Stimulated activated naive CD8-positive, alpha-beta T cell treated with anti-CD3 and anti-CD28 coated beads, Interleukin-15, Interleukin-2, amounts not matched to agents 100 ng/mL and 50 ng/mL, for 24 hours (primary cell): ENCODE results near the gene ZFYVE27.
"Not testable (repeated sequence)": the region's sequence is repeated elsewhere in the genome, so short reads cannot be mapped to it uniquely, and the experiment has no call there.

Source experiments
- H3K27ac Mint-ChIP-seq: one replicate; pipeline ENCODE4 v1.8.0; 2021; ENCODE audit warnings: mild to moderate bottlenecking, mixed read lengths
- H3K27me3 Mint-ChIP-seq: one replicate; pipeline ENCODE4 v1.8.0; 2021; ENCODE audit warnings: mixed read lengths
- H3K36me3 Mint-ChIP-seq: one replicate; pipeline ENCODE4 v1.8.0; 2021; ENCODE audit warnings: low read depth, mixed read lengths
- H3K4me1 Mint-ChIP-seq: one replicate; pipeline ENCODE4 v1.8.0; 2021; ENCODE audit warnings: low read depth, mixed read lengths
- H3K4me3 Mint-ChIP-seq: one replicate; pipeline ENCODE4 v1.8.0; 2021; ENCODE audit warnings: mild to moderate bottlenecking, mixed read lengths
- H3K9me3 Mint-ChIP-seq: one replicate; pipeline ENCODE4 v1.8.0; 2021; ENCODE audit warnings: mixed read lengths

ZFYVE27 gene

GRCh38 chr10:97736902-97737769, at the start of gene ZFYVE27:
ZFYVE27 (plus strand) TSS chr10:97737128; CDS start chr10:97738478, 1,350 bp downstream.
- H3K27me3 Mint-ChIP-seq, result no peaks in the 10 kb centered on the region
- H3K4me3 Mint-ChIP-seq, result peak within 1 kb of the TSS; percentile 97
- peak within 1 kb of the TSS; percentile 98 for H3K27ac Mint-ChIP-seq
- peaks cover 54% of the 10 kb centered on the region for H3K4me1 Mint-ChIP-seq
- peaks cover 41% of the 10 kb centered on the region for H3K36me3 Mint-ChIP-seq
- peaks cover 9% of the 10 kb centered on the region for H3K9me3 Mint-ChIP-seq

- H3K27ac Mint-ChIP-seq, result peak overlapping the region; percentile 67
- H3K4me1 Mint-ChIP-seq, result peaks cover 17% of the 10 kb centered on the region
- H3K27me3 Mint-ChIP-seq, result no peaks in the 10 kb centered on the region
- H3K36me3 Mint-ChIP-seq, result no peaks in the 10 kb centered on the region
- H3K4me3 Mint-ChIP-seq, result peak overlapping the region; percentile 81
- no peaks in the 10 kb centered on the region for H3K9me3 Mint-ChIP-seq
These were observed 48.8 kb upstream of the ZFYVE27 start for GRCh38 chr10:97687785-97688781.

DNA sequence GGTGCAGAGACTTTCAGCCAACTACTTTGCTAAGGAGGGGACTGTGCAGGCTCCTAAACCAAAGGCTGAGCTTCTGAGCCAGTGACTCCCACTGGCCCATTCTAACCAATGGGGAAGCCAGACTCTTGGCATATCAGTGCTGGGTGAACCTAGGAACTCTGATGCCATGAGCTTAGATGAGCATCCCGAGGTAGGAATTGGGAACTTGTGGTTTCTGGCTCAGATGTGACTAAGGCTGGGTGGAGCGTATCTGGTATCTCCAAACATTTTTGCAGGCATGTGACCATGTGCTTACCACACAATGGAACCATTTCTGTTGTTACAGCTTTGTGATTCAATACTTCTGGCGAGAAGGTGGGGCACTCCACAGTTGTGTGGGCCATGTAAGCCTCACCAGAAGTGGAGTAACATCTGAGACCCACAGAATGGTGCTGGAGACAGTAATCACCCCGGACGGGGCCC, 47.3 kb upstream of the ZFYVE27 start:
- Mint-ChIP-seq H3K9me3 (no peaks in the 10 kb centered on the region), H3K4me3 (no peak overlapping the region), H3K27me3 (no peaks in the 10 kb centered on the region), H3K36me3 (no peaks in the 10 kb centered on the region), H3K4me1 (peaks cover 17% of the 10 kb centered on the region), H3K27ac (no peak overlapping the region)

- Mint-ChIP-seq H3K4me3 (no peak overlapping the region), H3K27ac (no peak overlapping the region), H3K9me3 (no peaks in the 10 kb centered on the region), H3K36me3 (no peaks in the 10 kb centered on the region), H3K4me1 (peaks cover 15% of the 10 kb centered on the region), H3K27me3 (no peaks in the 10 kb centered on the region)
These were observed 46.8 kb upstream of the ZFYVE27 start for GRCh38 chr10:97690133-97690532.

GRCh38 chr10:97698072-97698655, 38.8 kb upstream of the ZFYVE27 start:
- not testable (repeated sequence) for H3K4me3 Mint-ChIP-seq, H3K27me3 Mint-ChIP-seq, H3K9me3 Mint-ChIP-seq, H3K36me3 Mint-ChIP-seq, H3K4me1 Mint-ChIP-seq, H3K27ac Mint-ChIP-seq

DNA sequence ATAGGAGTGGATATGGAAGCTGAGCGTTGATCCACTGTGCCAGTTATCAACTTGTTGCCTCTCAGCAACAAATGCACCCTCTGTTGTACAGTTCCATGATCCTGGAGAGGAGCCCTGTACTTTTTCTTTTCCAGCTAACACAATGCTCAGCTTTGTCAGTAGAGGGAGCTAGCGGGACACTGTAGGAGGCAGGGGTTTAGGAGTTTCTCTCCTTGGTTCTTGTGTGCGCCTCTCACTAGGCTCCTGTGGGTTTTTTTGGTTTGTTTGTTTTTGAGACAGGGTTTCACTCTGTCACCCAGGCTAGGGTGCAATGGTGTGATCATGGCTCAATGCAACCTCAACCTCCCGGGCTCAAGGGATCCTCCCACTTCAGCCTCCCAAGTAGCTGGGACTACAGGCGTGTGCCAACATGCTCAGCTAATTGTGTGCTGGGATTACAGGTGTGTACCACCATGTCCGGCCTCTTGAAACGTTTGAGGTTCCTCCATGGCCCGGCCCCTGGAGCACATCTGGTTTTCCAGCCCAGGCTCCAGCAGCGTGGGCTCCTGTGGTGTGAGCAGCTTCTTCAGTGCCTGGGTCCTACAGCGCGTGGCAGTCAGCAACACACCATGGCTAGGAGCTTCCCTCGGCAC, 35.4 kb upstream of the ZFYVE27 start:
- Mint-ChIP-seq H3K36me3 (no peaks in the 10 kb centered on the region), H3K27me3 (peaks cover 9% of the 10 kb centered on the region), H3K27ac (no peak overlapping the region), H3K9me3 (no peaks in the 10 kb centered on the region), H3K4me1 (no peaks in the 10 kb centered on the region), H3K4me3 (no peak overlapping the region)

- H3K27ac Mint-ChIP-seq, result no peak overlapping the region
- no peaks in the 10 kb centered on the region for H3K9me3 Mint-ChIP-seq
- peaks cover 9% of the 10 kb centered on the region for H3K27me3 Mint-ChIP-seq
- no peaks in the 10 kb centered on the region for H3K4me1 Mint-ChIP-seq
- no peaks in the 10 kb centered on the region for H3K36me3 Mint-ChIP-seq
- no peak overlapping the region for H3K4me3 Mint-ChIP-seq
These were observed 33.4 kb upstream of the ZFYVE27 start for GRCh38 chr10:97703398-97704067.

GRCh38 chr10:97704341-97704740, 32.6 kb upstream of the ZFYVE27 start:
- Mint-ChIP-seq H3K27ac (no peak overlapping the region), H3K4me1 (no peaks in the 10 kb centered on the region), H3K4me3 (no peak overlapping the region), H3K27me3 (peaks cover 16% of the 10 kb centered on the region), H3K36me3 (no peaks in the 10 kb centered on the region), H3K9me3 (no peaks in the 10 kb centered on the region)

DNA sequence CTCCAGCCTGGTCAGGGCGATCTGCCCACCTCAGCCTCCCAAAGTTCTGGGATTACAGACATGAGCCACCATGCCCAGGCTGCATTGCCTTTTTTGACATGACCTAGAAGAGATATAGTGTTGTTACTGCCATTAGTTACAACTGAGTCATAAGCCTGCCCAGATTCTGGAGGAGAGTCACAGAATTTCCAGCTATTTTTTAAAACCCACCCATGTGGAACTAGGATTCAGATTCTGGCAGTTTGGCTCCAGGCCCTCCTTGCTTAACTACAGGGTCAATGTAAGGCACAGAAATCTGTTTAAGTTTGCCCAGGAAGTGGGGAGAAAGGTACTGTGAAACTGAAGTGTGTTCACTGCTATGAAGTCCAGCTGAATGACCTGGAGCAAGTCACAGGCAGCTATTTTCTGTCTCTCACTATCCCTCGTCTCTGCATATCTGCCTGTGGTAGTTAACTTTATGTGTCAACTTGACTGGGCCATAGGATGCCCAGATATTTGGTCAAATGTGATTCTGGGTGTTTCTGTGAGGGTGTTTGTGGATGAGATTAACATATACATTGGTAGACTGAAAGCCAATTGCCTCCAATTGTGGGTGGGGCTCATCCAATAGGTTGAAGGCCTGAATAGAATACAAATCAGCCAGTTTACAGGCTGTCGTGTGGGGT, 31.8 kb upstream of the ZFYVE27 start:
- no peak overlapping the region for H3K27ac Mint-ChIP-seq
- H3K27me3 Mint-ChIP-seq, result peaks cover 22% of the 10 kb centered on the region
- no peaks in the 10 kb centered on the region for H3K36me3 Mint-ChIP-seq
- H3K4me3 Mint-ChIP-seq, result no peak overlapping the region
- H3K9me3 Mint-ChIP-seq, result no peaks in the 10 kb centered on the region
- no peaks in the 10 kb centered on the region for H3K4me1 Mint-ChIP-seq

DNA sequence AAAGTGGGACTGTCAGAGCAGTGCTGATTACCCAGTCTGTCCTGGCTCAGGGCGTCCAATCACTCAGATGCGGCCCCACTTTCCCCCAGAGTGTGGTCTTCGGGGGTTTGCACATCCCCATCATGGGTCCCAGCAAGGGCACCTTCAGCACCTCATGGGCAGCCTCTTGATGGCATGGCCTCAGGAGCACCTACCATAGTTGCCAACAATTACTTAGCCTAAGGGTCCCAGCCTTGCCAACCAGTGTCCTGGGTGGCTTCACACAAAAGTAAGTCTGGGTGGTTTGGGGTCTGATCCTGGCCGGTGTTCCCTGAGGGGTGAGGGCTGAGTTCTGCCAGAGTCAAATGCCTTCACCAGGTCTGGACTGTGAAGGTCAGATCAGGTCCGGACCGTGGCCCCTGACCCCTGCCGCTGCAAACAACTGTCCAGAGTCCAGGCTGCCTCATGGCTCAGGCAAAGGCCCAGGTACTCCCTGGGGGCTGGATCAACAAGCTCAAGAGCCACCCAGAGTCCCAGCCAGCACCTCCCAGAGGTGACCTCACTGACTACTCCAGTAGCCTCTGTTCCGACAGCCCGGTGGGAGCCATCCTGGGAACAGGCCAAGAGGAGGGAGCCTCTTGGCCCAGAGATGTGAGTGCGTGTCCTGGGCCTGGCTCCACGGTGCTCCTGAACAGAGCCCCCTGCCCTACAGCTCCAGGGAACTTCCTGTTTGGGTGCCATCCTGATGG, 29.6 kb upstream of the ZFYVE27 start:
- no peaks in the 10 kb centered on the region for H3K4me1 Mint-ChIP-seq
- peaks cover 24% of the 10 kb centered on the region for H3K27me3 Mint-ChIP-seq
- H3K27ac Mint-ChIP-seq, result no peak overlapping the region
- no peak overlapping the region for H3K4me3 Mint-ChIP-seq
- H3K9me3 Mint-ChIP-seq, result no peaks in the 10 kb centered on the region
- H3K36me3 Mint-ChIP-seq, result no peaks in the 10 kb centered on the region

DNA sequence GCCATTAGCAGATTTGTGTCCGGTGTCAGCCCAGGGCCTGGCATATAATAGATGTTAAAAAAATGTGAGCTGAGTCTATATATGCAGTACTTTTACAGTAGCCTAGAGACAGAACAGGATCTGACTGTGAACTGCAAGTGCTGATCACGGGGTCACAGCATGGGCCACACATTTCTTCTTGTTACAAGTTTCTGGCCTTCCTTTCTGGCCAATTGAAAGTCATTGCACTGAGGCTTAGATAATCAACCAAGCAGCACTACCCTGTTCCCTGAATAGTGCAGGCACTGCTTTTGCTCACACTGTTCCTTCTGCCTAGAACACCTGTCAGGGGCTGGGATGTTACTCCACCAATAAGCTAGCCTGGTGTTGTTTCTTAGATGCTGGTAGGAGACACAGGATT, 28.8 kb upstream of the ZFYVE27 start:
- Mint-ChIP-seq H3K9me3 (no peaks in the 10 kb centered on the region), H3K4me3 (no peak overlapping the region), H3K27ac (no peak overlapping the region), H3K36me3 (no peaks in the 10 kb centered on the region), H3K27me3 (peaks cover 26% of the 10 kb centered on the region), H3K4me1 (peaks cover 6% of the 10 kb centered on the region)

DNA sequence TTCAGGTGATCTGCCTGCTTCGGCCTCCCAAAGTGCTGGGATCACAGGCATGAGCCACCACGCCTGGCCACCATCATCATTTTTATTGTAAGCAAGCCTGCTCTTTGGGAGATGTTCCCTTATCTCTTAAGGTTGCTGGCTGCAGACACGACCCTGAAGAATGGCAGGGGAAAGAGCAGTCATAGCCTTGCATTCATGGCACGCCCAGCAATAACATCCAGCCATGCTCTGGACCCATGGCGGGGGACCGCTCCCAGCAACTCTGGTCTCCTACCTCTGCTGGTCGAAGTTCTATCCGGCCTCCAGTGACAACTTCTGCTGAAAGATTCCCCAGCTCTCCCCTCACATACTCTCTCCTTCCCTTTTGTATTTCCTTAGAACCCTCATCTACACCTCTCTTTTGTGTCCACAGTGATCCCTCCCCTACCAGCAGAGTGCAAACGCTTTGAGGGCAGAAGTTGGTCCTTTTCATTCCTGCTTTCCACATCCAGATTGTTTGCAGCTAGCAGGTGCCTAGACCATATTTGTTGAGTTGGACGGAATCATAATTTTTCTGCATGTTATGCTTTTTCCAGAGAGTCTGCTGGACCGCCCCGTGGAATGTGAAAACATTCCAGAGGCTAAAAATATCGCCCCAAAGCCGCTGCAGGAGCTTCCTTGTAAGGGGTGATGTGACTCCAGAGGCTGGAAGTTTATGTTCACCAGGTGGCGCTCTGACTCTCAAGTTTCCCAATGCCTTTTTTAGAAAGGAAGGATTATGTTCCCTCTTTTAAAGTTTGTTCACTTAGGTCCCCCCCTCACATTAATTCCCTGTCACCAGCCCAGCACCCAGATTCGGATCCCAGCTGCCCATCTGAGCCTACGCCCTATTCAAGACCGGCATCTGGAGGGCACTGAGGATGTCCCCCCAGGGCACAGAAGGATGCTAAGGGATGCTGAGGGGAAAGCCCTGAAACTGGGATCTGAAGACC, 27.7 kb upstream of the ZFYVE27 start:
- Mint-ChIP-seq H3K27ac (no peak overlapping the region), H3K4me1 (peaks cover 9% of the 10 kb centered on the region), H3K27me3 (peaks cover 22% of the 10 kb centered on the region), H3K4me3 (no peak overlapping the region), H3K9me3 (no peaks in the 10 kb centered on the region), H3K36me3 (no peaks in the 10 kb centered on the region)
